GM23248 (cell line): ENCODE data around the gene NPFFR1. TPM values are rescaled to one million over a fixed set of nuclear protein-coding genes. Genes with fewer than 3 reads are reported as not detected.

Experiments used
- DNase-seq: peaks from one replicate; pipeline ENCODE4 v3.0.0-alpha.2; 2015
- H2AFZ ChIP-seq: fragments of 200-600 bp; sonication (generic); 2 replicates; pipeline ENCODE4 v1.6.1; 2016; ENCODE audit warnings: antibody characterized with exemption
- H3F3A ChIP-seq: fragments of 200-600 bp; sonication (generic); 2 replicates; pipeline ENCODE4 v1.6.1; 2016; ENCODE audit warnings: mild to moderate bottlenecking, antibody characterized with exemption, mixed run types; ENCODE audit not compliant: insufficient read depth
- H3K27ac ChIP-seq: fragments of 200-600 bp; sonication (generic); 2 replicates; pipeline ENCODE4 v1.5.1; 2016; ENCODE audit warnings: mild to moderate bottlenecking
- H3K27me3 ChIP-seq: fragments of 200-600 bp; sonication (generic); replicated peaks from 2 replicates; pipeline ENCODE4 v1.6.1; 2016; ENCODE audit warnings: mild to moderate bottlenecking; ENCODE audit not compliant: insufficient read depth
- H3K36me3 ChIP-seq: fragments of 200-600 bp; sonication (generic); 2 replicates; pipeline ENCODE4 v1.6.1; 2016; ENCODE audit warnings: low read depth, mild to moderate bottlenecking
- H3K4me1 ChIP-seq: fragments of 200-600 bp; sonication (generic); 2 replicates; pipeline ENCODE4 v1.6.1; 2016; ENCODE audit warnings: mild to moderate bottlenecking; ENCODE audit not compliant: insufficient read depth
- H3K4me2 ChIP-seq: fragments of 200-600 bp; sonication (generic); one replicate; pipeline ENCODE4 v1.6.1; 2016; ENCODE audit warnings: mild to moderate bottlenecking; ENCODE audit not compliant: unreplicated experiment
- H3K4me3 ChIP-seq: fragments of 200-600 bp; sonication (generic); 2 replicates; pipeline ENCODE4 v1.5.1; 2016; ENCODE audit warnings: mild to moderate bottlenecking
- H3K79me2 ChIP-seq: fragments of 200-600 bp; sonication (generic); 2 replicates; pipeline ENCODE4 v1.6.1; 2016; ENCODE audit warnings: mild to moderate bottlenecking; ENCODE audit not compliant: insufficient read depth
- H3K9ac ChIP-seq: fragments of 200-600 bp; sonication (generic); 2 replicates; pipeline ENCODE4 v1.6.1; 2016; ENCODE audit warnings: mild to moderate bottlenecking
- H3K9me2 ChIP-seq: fragments of 200-600 bp; sonication (generic); 2 replicates; pipeline ENCODE4 v1.6.1; 2016; ENCODE audit warnings: mixed run types, mild to moderate bottlenecking, moderate library complexity; ENCODE audit not compliant: insufficient read depth
- H3K9me3 ChIP-seq: fragments of 200-600 bp; sonication (generic); one replicate; pipeline ENCODE4 v1.6.1; 2017; ENCODE audit warnings: low read depth
- H4K20me1 ChIP-seq: fragments of 200-600 bp; sonication (generic); 2 replicates; pipeline ENCODE4 v1.6.0; 2016; ENCODE audit not compliant: insufficient read depth
- EZH2 ChIP-seq: fragments of 200-600 bp; sonication (generic); IDR thresholded peaks from 2 replicates; pipeline ENCODE4 v1.6.1; 2018; ENCODE audit warnings: antibody characterized with exemption, mild to moderate bottlenecking; ENCODE audit not compliant: insufficient read depth, poor library complexity, severe bottlenecking
- EZH2phosphoT487 ChIP-seq: fragments of 200-600 bp; sonication (generic); IDR thresholded peaks from 2 replicates; pipeline ENCODE4 v1.6.1; 2018; ENCODE audit warnings: antibody characterized with exemption, moderate library complexity, mild to moderate bottlenecking, low read depth; ENCODE audit not compliant: insufficient read depth
- WGBS, 2 experiments: methylation state at CpG; one replicate each; pipeline ENCODE4 v1.1.6; 2015 to 2017; ENCODE audit warnings: low lambda C conversion rate in 2 of 2, low coverage in 1 of 2; ENCODE audit errors: missing lambda C conversion rate in 2 of 2; 5-methylcytosine and 5-hydroxymethylcytosine counted together
- in situ Hi-C: fragments of 300-500 bp; cut with MboI; formaldehyde crosslinking; loops from 2 replicates; pipeline ENCODE4 v1.15.0; 2020
- polyA plus RNA-seq: library from polyadenylated mRNA; unstranded; fragments of >200 nt; fragmentation: Nextera tagmentation; extraction: Ambion mirVana; gene quantifications from 2 replicates; pipeline ENCODE4 v1.2.1, GENCODE V29; 2016
- total RNA-seq: library from RNA; depleted of rRNA; stranded (reverse); fragments of >200 nt; shearing (Covaris generic); gene quantifications from 2 replicates; pipeline ENCODE4 v1.2.3, GENCODE V29; 2014

Gene NPFFR1
- total and polyA plus RNA-seq, 2 experiments from 2014 or later: not detected

DNA sequence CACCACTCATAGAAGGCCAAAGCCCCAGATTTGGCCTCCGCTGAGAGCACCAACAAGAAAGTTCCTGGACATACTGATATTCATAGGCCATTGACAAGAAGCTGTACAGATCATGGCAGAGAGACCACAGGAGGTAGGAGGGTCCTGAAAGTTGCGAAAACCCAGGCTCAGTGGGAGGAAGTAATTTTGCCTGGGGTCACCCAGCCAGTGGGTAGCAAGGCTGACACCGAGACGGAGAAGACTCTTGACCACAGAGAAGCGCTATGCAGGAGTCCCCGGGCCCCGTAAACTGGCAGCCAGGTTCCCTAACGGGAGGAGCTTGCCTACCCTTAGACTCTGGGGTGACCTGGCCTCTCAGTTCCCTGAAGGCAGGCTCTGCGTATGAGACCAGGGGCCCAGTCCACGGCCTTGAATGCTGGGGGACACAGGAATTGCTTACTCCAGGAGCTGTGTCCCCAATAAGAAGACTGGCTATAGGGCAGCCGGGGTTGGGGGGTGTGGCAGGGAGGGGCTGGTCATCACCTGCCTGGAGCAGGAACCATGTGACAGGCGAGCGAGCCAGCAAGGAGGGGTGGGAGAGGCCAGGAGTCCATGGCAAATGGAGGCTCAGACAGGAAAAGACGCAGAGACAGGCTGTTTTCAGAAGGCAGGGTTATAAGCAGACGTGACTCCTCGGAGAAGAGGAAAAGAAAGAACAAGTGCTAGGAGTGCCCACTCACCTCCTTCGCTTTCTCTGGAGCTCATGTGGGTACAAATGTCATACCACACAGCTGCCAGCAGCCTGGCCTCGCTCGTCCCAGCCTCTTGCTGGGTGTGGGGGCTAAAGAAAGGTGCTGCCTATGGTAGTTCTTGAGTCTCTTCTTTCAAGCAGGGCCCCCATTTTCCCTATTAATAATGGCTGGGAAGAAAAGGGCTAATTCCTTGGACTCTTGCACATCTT lies 24.6 kb upstream of the NPFFR1 start:
- H3K4me1 ChIP-seq: peaks cover 6% of the 10 kb centered on the region
- no peak overlapping the region for H3K4me2 ChIP-seq
- DNase-seq: no peak
- no peaks in the 10 kb centered on the region for H3K36me3 ChIP-seq
- TF ChIP-seq EZH2: no peak
- no peak for TF ChIP-seq EZH2phosphoT487
- no peaks in the 10 kb centered on the region for H3K9me3 ChIP-seq
- H3K4me3 ChIP-seq: no peak overlapping the region
- H3K9ac ChIP-seq: no peak overlapping the region
- in situ Hi-C loops: no loop called here
- H3K27me3 ChIP-seq: no peaks in the 10 kb centered on the region
- H3K79me2 ChIP-seq: no peaks in the 10 kb centered on the region
- H3F3A ChIP-seq: no peaks in the 10 kb centered on the region
- WGBS, 2 experiments: 92% methylated on average over 18 to 19 of the region's 19 CpGs
- no peak overlapping the region for H3K27ac ChIP-seq
- no peak overlapping the region for H2AFZ ChIP-seq
- H4K20me1 ChIP-seq: no peaks in the 10 kb centered on the region
- H3K9me2 ChIP-seq: no peaks in the 10 kb centered on the region

- DNase-seq: no peak
- Histone ChIP-seq H3K27me3 (no peaks in the 10 kb centered on the region), H3F3A (no peaks in the 10 kb centered on the region), H3K36me3 (no peaks in the 10 kb centered on the region), H3K4me1 (peaks cover 7% of the 10 kb centered on the region), H3K9me3 (no peaks in the 10 kb centered on the region), H3K4me3 (no peak overlapping the region), H3K9me2 (no peaks in the 10 kb centered on the region), H3K9ac (no peak overlapping the region), H3K79me2 (no peaks in the 10 kb centered on the region), H3K27ac (no peak overlapping the region), H4K20me1 (no peaks in the 10 kb centered on the region), H3K4me2 (no peak overlapping the region), H2AFZ (no peak overlapping the region)
- in situ Hi-C loops: no loop called here
- WGBS, 2 experiments: 81 to 87% methylated on average over 5 of the region's 5 CpGs
- no peak for TF ChIP-seq EZH2
- no peak for TF ChIP-seq EZH2phosphoT487
Observed at GRCh38 chr10:70306886-70307520, 23.2 kb upstream of the NPFFR1 start.

DNA sequence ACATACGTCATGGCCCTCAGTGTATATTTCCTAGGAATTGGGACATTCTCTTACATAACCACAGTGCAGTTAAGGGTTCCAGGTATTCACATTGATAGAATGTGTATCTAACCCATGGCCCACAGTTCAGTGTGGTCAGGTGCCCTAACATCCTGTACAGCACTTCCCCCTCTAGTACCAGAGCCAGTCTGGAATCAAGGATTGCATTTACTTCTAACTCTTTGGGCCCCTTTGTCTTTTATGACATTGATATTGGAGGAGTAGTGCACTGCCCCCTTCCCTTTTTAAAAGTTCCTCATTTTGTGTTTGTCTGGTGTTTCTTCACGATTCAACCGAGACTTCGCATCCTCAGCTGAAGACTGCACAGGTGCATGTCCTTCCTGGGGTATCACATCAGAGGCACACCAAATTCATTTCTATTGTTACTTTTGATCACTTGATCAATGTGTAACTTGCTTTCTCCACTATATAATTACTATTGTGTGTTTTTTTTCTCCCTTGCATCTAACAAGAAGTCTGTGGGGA lies 22.4 kb upstream of the NPFFR1 start:
- peaks cover 7% of the 10 kb centered on the region for H3K4me1 ChIP-seq
- H2AFZ ChIP-seq: no peak overlapping the region
- TF ChIP-seq EZH2phosphoT487: no peak
- no peak overlapping the region for H3K4me3 ChIP-seq
- no peak overlapping the region for H3K27ac ChIP-seq
- H4K20me1 ChIP-seq: no peaks in the 10 kb centered on the region
- no peaks in the 10 kb centered on the region for H3K27me3 ChIP-seq
- no peaks in the 10 kb centered on the region for H3K79me2 ChIP-seq
- H3K4me2 ChIP-seq: no peak overlapping the region
- no peaks in the 10 kb centered on the region for H3K36me3 ChIP-seq
- no peak for DNase-seq
- in situ Hi-C loops: no loop called here
- H3K9ac ChIP-seq: no peak overlapping the region
- WGBS, 2 experiments: 82 to 90% methylated on average over 4 of the region's 4 CpGs
- H3F3A ChIP-seq: no peaks in the 10 kb centered on the region
- H3K9me3 ChIP-seq: no peaks in the 10 kb centered on the region
- H3K9me2 ChIP-seq: no peaks in the 10 kb centered on the region

DNA sequence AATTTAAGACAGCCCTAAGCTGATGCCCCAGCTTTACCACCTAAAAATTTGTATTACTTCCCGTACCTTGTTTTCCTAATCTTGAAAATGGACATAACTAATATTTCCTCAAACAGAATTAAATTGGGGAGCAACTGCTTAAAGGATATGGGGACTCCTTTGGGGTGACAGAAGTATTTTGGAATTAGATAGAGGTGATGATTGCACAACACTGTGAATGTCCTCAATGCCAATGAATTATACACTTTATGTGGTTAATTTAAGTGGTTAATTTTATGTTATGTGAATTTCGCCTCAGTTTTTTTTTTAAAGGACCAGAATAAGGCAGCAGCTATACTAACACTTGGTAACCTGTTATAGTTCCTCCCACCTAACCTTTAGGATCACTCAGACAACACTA lies 19.9 kb upstream of the NPFFR1 start:
- Histone ChIP-seq H3K9ac (no peak overlapping the region), H3K9me3 (no peaks in the 10 kb centered on the region), H3K4me1 (peaks cover 7% of the 10 kb centered on the region), H3K79me2 (no peaks in the 10 kb centered on the region), H2AFZ (no peak overlapping the region), H3K4me2 (no peak overlapping the region), H3K27ac (no peak overlapping the region), H3F3A (no peaks in the 10 kb centered on the region), H4K20me1 (no peaks in the 10 kb centered on the region), H3K4me3 (no peak overlapping the region), H3K27me3 (no peaks in the 10 kb centered on the region), H3K9me2 (no peaks in the 10 kb centered on the region), H3K36me3 (no peaks in the 10 kb centered on the region)
- no peak for TF ChIP-seq EZH2
- TF ChIP-seq EZH2phosphoT487: no peak
- 15 to 22% methylated on average over 2 of the region's 2 CpGs for WGBS, 2 experiments
- in situ Hi-C loops: no loop called here
- no peak for DNase-seq
